HEK293 (cell line): Measurements from ENCODE around the gene RCOR3.
"Not testable (repeated sequence)": the region's sequence is repeated elsewhere in the genome, so short reads cannot be mapped to it uniquely, and the experiment has no call there.

ENCODE experiments used
- CTCF ChIA-PET: fragments of 350-600 bp; formaldehyde crosslinking; extraction: SDS; loops from one replicate; lab custom pipeline; 2021; ENCODE audit warnings: antibody characterized with exemption; lab: Yijun Ruan, JAX
- POLR2A ChIA-PET: fragments of 300-600 bp; formaldehyde crosslinking; extraction: SDS; loops from one replicate; lab custom pipeline; 2020; ENCODE audit warnings: antibody characterized with exemption, inconsistent platforms; lab: Yijun Ruan, JAX
- H3K27ac ChIP-seq: fragments of 200-500 bp; sonication (Bioruptor generic); 2 replicates; pipeline ENCODE4 v1.5.1; 2014; ENCODE audit warnings: low read depth, low read length, control low read depth, inconsistent platforms; ENCODE audit errors: extremely low read depth
- H3K36me3 ChIP-seq, 2 experiments: fragments of 200-500 bp in 1 of 2; sonication (Bioruptor generic) in 1 of 2; 1 replicate in 1 of 2; 2 replicates in 1 of 2; pipeline ENCODE4 v1.5.1; 2014 to 2017; ENCODE audit warnings: inconsistent platforms in 2 of 2, low read length in 2 of 2; ENCODE audit not compliant: control insufficient read depth in 2 of 2, insufficient read depth in 1 of 2
- H3K4me1 ChIP-seq: fragments of 200-500 bp; sonication (Bioruptor generic); 2 replicates; pipeline ENCODE4 v1.5.1; 2014; ENCODE audit warnings: mild to moderate bottlenecking, low read length, inconsistent platforms; ENCODE audit not compliant: control insufficient read depth, insufficient read depth
- H3K4me3 ChIP-seq: 2 replicates; pipeline ENCODE4 v1.5.1; 2011; ENCODE audit warnings: low read depth, mild to moderate bottlenecking, control low read depth, low read length, moderate library complexity
- H3K9me3 ChIP-seq: fragments of 200-500 bp; sonication (Bioruptor generic); 2 replicates; pipeline ENCODE4 v1.5.1; 2014; ENCODE audit warnings: low read depth, low read length, inconsistent platforms; ENCODE audit not compliant: control insufficient read depth, insufficient read depth
- IKZF3 ChIP-seq: fragments of 450-650 bp; IDR thresholded peaks from 2 replicates; pipeline ENCODE4 v1.5.0; 2018; ENCODE audit warnings: missing biosample characterization, mild to moderate bottlenecking, missing genetic modification characterization, moderate library complexity
- REST ChIP-seq: fragments of 450-650 bp; formaldehyde crosslinking; IDR thresholded peaks from 2 replicates; pipeline ENCODE4 v1.5.1; 2016; ENCODE audit warnings: missing biosample characterization, missing genetic modification characterization
- TRIM28 ChIP-seq: IDR thresholded peaks from 2 replicates; pipeline ENCODE4 v1.6.1; 2011; ENCODE audit warnings: low read length, control low read depth, borderline replicate concordance
- ZNF155 ChIP-seq: fragments of 450-650 bp; formaldehyde crosslinking; IDR thresholded peaks from 2 replicates; pipeline ENCODE4 v1.5.1; 2016; ENCODE audit warnings: missing biosample characterization, missing genetic modification characterization
- ZNF2 ChIP-seq: fragments of 450-650 bp; formaldehyde crosslinking; IDR thresholded peaks from 2 replicates; pipeline ENCODE4 v1.5.1; 2016; ENCODE audit warnings: missing biosample characterization, missing genetic modification characterization
- ZNF223 ChIP-seq: fragments of 450-650 bp; formaldehyde crosslinking; IDR thresholded peaks from 2 replicates; pipeline ENCODE4 v1.5.1; 2016; ENCODE audit warnings: missing biosample characterization, missing genetic modification characterization
- ZNF24 ChIP-seq: fragments of 450-650 bp; formaldehyde crosslinking; IDR thresholded peaks from 2 replicates; pipeline ENCODE4 v1.5.1; 2016; ENCODE audit warnings: missing biosample characterization, missing genetic modification characterization
- ZNF510 ChIP-seq: fragments of 450-650 bp; formaldehyde crosslinking; IDR thresholded peaks from 2 replicates; pipeline ENCODE4 v1.5.1; 2018; ENCODE audit warnings: mild to moderate bottlenecking, missing genetic modification characterization, missing biosample characterization; ENCODE audit not compliant: insufficient replicate concordance
- ZNF529 ChIP-seq: fragments of 450-650 bp; formaldehyde crosslinking; IDR thresholded peaks from 2 replicates; pipeline ENCODE4 v1.5.1; 2017; ENCODE audit warnings: missing genetic modification characterization, missing biosample characterization; ENCODE audit not compliant: insufficient replicate concordance
- ZNF548 ChIP-seq: fragments of 450-650 bp; formaldehyde crosslinking; IDR thresholded peaks from 2 replicates; pipeline ENCODE4 v1.5.1; 2016; ENCODE audit warnings: missing biosample characterization, missing genetic modification characterization
- ZNF560 ChIP-seq: fragments of 450-650 bp; formaldehyde crosslinking; IDR thresholded peaks from 2 replicates; pipeline ENCODE4 v1.5.1; 2017; ENCODE audit warnings: missing biosample characterization, missing genetic modification characterization, borderline replicate concordance
- ZNF561 ChIP-seq: fragments of 450-650 bp; IDR thresholded peaks from 2 replicates; pipeline ENCODE4 v1.5.1; 2018; ENCODE audit warnings: missing biosample characterization, missing genetic modification characterization, borderline replicate concordance
- ZNF571 ChIP-seq: fragments of 450-650 bp; formaldehyde crosslinking; IDR thresholded peaks from 2 replicates; pipeline ENCODE4 v1.5.0; 2017; ENCODE audit warnings: missing biosample characterization, missing genetic modification characterization
- ZNF658 ChIP-seq: fragments of 450-650 bp; formaldehyde crosslinking; IDR thresholded peaks from 2 replicates; pipeline ENCODE4; 2016; ENCODE audit warnings: missing biosample characterization, missing genetic modification characterization
- ZNF692 ChIP-seq: fragments of 450-650 bp; formaldehyde crosslinking; IDR thresholded peaks from 2 replicates; pipeline ENCODE4 v1.5.1; 2016; ENCODE audit warnings: missing biosample characterization, missing genetic modification characterization
- ZNF701 ChIP-seq: fragments of 450-650 bp; formaldehyde crosslinking; IDR thresholded peaks from 2 replicates; pipeline ENCODE4 v1.5.1; 2016; ENCODE audit warnings: missing biosample characterization, missing genetic modification characterization
- ZNF776 ChIP-seq: fragments of 450-650 bp; formaldehyde crosslinking; IDR thresholded peaks from 2 replicates; pipeline ENCODE4 v1.5.0; 2017; ENCODE audit warnings: missing biosample characterization, missing genetic modification characterization, borderline replicate concordance
- TF ChIP-seq, protein P1 (sequence below): fragments of 450-650 bp; formaldehyde crosslinking; IDR thresholded peaks from 2 replicates; pipeline ENCODE4 v1.5.1; 2016; ENCODE audit warnings: missing biosample characterization, missing genetic modification characterization

The RCOR3 gene

GRCh38 chr1:211247921-211248320 lies 11.2 kb upstream of the RCOR3 start:
- TF ChIP-seq ZNF776 (tag by site-specific recombination) = no peak
- TF ChIP-seq, protein P1, sequence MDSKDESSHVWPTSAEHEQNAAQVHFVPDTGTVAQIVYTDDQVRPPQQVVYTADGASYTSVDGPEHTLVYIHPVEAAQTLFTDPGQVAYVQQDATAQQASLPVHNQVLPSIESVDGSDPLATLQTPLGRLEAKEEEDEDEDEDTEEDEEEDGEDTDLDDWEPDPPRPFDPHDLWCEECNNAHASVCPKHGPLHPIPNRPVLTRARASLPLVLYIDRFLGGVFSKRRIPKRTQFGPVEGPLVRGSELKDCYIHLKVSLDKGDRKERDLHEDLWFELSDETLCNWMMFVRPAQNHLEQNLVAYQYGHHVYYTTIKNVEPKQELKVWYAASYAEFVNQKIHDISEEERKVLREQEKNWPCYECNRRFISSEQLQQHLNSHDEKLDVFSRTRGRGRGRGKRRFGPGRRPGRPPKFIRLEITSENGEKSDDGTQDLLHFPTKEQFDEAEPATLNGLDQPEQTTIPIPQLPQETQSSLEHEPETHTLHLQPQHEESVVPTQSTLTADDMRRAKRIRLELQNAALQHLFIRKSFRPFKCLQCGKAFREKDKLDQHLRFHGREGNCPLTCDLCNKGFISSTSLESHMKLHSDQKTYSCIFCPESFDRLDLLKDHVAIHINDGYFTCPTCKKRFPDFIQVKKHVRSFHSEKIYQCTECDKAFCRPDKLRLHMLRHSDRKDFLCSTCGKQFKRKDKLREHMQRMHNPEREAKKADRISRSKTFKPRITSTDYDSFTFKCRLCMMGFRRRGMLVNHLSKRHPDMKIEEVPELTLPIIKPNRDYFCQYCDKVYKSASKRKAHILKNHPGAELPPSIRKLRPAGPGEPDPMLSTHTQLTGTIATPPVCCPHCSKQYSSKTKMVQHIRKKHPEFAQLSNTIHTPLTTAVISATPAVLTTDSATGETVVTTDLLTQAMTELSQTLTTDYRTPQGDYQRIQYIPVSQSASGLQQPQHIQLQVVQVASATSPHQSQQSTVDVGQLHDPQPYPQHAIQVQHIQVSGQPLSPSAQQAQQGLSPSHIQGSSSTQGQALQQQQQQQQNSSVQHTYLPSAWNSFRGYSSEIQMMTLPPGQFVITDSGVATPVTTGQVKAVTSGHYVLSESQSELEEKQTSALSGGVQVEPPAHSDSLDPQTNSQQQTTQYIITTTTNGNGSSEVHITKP (tag by site-specific recombination) = peak; percentile 66; the same call in 1 of the 2 replicates
- TF ChIP-seq, all 188 proteins: peak for 1
- H3K36me3 ChIP-seq = no peaks in the 10 kb centered on the region
- no peak overlapping the region for H3K4me3 ChIP-seq
- H3K4me1 ChIP-seq = no peaks in the 10 kb centered on the region
- CTCF ChIA-PET = no interaction called here
- no peak overlapping the region for H3K27ac ChIP-seq
- H3K9me3 ChIP-seq = no peaks in the 10 kb centered on the region
- POLR2A ChIA-PET = no interaction called here

DNA sequence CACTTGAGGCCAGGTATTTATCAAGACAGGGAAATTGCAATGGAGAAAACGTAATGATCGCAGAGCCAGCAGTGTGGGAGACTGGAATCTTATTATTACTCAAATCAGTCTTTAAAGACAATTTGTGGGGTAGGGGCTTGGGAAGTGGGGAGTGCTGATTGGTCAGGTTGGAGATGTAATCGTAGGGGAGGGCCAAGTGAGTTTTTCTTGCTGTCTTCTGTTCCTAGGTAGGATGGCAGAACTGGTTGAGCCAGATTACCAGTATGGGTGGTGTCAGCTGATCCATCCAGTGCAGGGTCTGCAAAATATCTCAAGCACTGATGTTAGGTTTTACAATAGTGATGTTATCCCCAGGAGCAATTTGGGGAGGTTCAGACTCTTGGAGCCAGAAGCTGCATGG lies 9.6 kb upstream of the RCOR3 start:
- not testable (repeated sequence) for H3K4me1 ChIP-seq, H3K36me3 ChIP-seq, H3K9me3 ChIP-seq, H3K27ac ChIP-seq, H3K4me3 ChIP-seq
- ChIA-PET CTCF (interaction anchor here (0.6 kb wide), 1 partner anchor 115 kb away, joined by 7 read pairs; no protein-coding TSS in a partner anchor), POLR2A (interaction anchor here (1.0 kb wide), 1 partner anchor 9 kb away, joined by 4 read pairs; the partner anchor contains the start of gene RCOR3)

GRCh38 chr1:211257826-211258225 lies 1.3 kb upstream of the RCOR3 start:
- no peak for TF ChIP-seq ZNF571 (tag by site-specific recombination)
- no peak for TF ChIP-seq REST (tag by site-specific recombination)
- no peak for TF ChIP-seq ZNF2 (tag by site-specific recombination)
- no peak for TF ChIP-seq ZNF658 (tag by site-specific recombination)
- no peak for TF ChIP-seq ZNF548 (tag by site-specific recombination)
- TF ChIP-seq TRIM28 = no peak
- no peak for TF ChIP-seq ZNF155
- no peak for TF ChIP-seq IKZF3 (tag by site-specific recombination)
- no peak for TF ChIP-seq ZNF701 (tag by site-specific recombination)
- TF ChIP-seq ZNF560 (tag by site-specific recombination) = no peak
- no peak for TF ChIP-seq ZNF223 (tag by site-specific recombination)
- no peak for TF ChIP-seq ZNF529 (tag by site-specific recombination)
- no peak for TF ChIP-seq ZNF24 (tag by site-specific recombination)
- TF ChIP-seq ZNF561 = no peak
- TF ChIP-seq ZNF510 = no peak
- no peak for TF ChIP-seq ZNF692 (tag by site-specific recombination)

More at GRCh38 chr1:211257826-211258225, 1.3 kb upstream of the RCOR3 start:
- ChIA-PET POLR2A (interaction anchor here (0.7 to 1.4 kb wide), 3 partner anchors 8 to 21 kb away, joined by 3 to 4 read pairs (median 3); no protein-coding TSS in a partner anchor), CTCF (interaction anchor here (0.6 to 1.5 kb wide), 8 partner anchors 14 to 1105 kb away, joined by 3 to 7 read pairs (median 4); partner anchors contain the start of gene KCNH1)
- no peaks in the 10 kb centered on the region for H3K9me3 ChIP-seq
- H3K4me1 ChIP-seq = no peaks in the 10 kb centered on the region
- peak overlapping the region; percentile 97 for H3K4me3 ChIP-seq
- peak overlapping the region; percentile 94 for H3K27ac ChIP-seq
- H3K36me3 ChIP-seq = no peaks in the 10 kb centered on the region; a peak in 2 of 3 replicates
